Gastrocnemius medialis (tissue), 4 donors: ENCODE measurements around the gene RAB43.

Source experiments
- POLR2A ChIP-seq, 2 donors: fragments of 450-650 bp; IDR thresholded peaks; one replicate each; pipeline ENCODE4 v1.6.1; 2017; ENCODE audit warnings: antibody characterized with exemption in 2 of 2, mild to moderate bottlenecking in 2 of 2, moderate library complexity in 2 of 2
- TF ChIP-seq, protein P1 (sequence below), 5 experiments: fragments of 450-650 bp in 3 of 5; fragments of 200-600 bp in 2 of 5; sonication (generic) in 2 of 5; IDR thresholded peaks in 4 of 5; conservative IDR thresholded peaks in 1 of 5; 1 replicate in 4 of 5; 2 replicates in 1 of 5; pipeline ENCODE4 v1.5.1; 2016 to 2019; ENCODE audit warnings: antibody characterized with exemption in 5 of 5, mild to moderate bottlenecking in 3 of 5, moderate library complexity in 3 of 5

- TF ChIP-seq, protein P1, sequence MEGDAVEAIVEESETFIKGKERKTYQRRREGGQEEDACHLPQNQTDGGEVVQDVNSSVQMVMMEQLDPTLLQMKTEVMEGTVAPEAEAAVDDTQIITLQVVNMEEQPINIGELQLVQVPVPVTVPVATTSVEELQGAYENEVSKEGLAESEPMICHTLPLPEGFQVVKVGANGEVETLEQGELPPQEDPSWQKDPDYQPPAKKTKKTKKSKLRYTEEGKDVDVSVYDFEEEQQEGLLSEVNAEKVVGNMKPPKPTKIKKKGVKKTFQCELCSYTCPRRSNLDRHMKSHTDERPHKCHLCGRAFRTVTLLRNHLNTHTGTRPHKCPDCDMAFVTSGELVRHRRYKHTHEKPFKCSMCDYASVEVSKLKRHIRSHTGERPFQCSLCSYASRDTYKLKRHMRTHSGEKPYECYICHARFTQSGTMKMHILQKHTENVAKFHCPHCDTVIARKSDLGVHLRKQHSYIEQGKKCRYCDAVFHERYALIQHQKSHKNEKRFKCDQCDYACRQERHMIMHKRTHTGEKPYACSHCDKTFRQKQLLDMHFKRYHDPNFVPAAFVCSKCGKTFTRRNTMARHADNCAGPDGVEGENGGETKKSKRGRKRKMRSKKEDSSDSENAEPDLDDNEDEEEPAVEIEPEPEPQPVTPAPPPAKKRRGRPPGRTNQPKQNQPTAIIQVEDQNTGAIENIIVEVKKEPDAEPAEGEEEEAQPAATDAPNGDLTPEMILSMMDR (IDR thresholded peaks at IDR 0.05 in 4 of 5, conservative IDR thresholded peaks at IDR 0.05 in 1 of 5), result no peak
- no peak for TF ChIP-seq POLR2A (IDR thresholded peaks at IDR 0.05)
Measured at GRCh38 chr3:129078510-129078909, 43.1 kb downstream of the RAB43 start.
